ENCODE measurements around the gene NMRK1. TPM values are rescaled to one million over a fixed set of nuclear protein-coding genes. Genes with fewer than 3 reads are reported as not detected.

NMRK1 gene
- total and polyA plus RNA-seq, 7 donors: 10.6 to 33.1 (median 23.3) TPM

DNA sequence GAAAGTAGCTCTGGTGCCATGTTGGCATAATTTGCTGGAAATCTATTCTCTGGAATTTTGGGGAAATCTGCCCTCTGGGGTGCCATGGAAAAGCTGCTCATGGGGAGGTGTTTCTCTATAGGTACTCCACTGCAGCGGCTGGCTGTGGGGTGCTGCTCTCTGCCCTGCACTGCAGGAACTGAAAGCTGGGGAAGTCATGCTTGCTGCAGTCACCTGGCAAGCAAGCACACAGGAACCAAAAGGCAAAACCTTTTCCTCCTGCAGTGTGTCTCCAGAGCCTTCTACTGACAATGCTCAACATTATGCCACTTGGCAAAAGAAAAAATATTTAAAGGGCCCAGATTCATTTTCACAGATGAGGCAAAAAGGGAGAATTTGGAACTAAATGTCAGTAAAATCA lies 34.1 kb downstream of the NMRK1 start:
- Histone ChIP-seq H3K27me3 (ENCODE audit: insufficient read depth in 3 of 3, low read length in 2 of 3) (no peaks in the 10 kb centered on the region), H3K4me1 (no peaks in the 10 kb centered on the region), H3K9me3 (no peaks in the 10 kb centered on the region), H3K27ac (no peak overlapping the region), H3K4me3 (no peak overlapping the region), H3K36me3 (ENCODE audit: insufficient read depth in 1 of 2, low read depth in 1 of 2) (no peaks in the 10 kb centered on the region)
- 82 to 100% (median 85%) methylated on average over 1 of the region's 1 CpG for WGBS, 3 donors
- ATAC-seq (no peak), DNase-seq (no peak)
- TF ChIP-seq, protein P1, sequence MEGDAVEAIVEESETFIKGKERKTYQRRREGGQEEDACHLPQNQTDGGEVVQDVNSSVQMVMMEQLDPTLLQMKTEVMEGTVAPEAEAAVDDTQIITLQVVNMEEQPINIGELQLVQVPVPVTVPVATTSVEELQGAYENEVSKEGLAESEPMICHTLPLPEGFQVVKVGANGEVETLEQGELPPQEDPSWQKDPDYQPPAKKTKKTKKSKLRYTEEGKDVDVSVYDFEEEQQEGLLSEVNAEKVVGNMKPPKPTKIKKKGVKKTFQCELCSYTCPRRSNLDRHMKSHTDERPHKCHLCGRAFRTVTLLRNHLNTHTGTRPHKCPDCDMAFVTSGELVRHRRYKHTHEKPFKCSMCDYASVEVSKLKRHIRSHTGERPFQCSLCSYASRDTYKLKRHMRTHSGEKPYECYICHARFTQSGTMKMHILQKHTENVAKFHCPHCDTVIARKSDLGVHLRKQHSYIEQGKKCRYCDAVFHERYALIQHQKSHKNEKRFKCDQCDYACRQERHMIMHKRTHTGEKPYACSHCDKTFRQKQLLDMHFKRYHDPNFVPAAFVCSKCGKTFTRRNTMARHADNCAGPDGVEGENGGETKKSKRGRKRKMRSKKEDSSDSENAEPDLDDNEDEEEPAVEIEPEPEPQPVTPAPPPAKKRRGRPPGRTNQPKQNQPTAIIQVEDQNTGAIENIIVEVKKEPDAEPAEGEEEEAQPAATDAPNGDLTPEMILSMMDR (IDR thresholded peaks at IDR 0.05): no peak
- intact Hi-C loops (cut with DNase I): no loop called here

DNA sequence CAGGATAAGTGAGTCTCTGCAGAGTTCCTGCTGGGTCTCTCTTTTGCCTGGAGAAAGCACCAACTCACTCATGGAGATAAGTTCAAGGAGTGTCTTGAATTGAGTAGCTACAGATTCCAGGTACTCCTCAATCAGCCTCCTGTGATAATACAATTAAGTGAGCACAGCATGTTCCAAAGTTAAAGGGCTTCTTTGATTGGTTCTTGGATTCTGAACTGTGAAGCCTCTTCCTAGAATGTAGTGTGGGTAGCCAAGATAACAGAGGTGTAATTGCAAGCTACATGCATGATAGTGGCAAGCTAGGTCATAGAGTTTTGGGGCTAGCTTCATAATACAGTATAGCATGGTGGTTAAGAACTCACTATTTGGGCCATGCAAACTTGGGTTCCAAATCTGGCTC lies 36.7 kb downstream of the NMRK1 start:
- Histone ChIP-seq H3K36me3 (ENCODE audit: insufficient read depth in 1 of 2, low read depth in 1 of 2) (no peaks in the 10 kb centered on the region), H3K27me3 (ENCODE audit: insufficient read depth in 3 of 3, low read length in 2 of 3) (no peaks in the 10 kb centered on the region), H3K9me3 (no peaks in the 10 kb centered on the region), H3K4me3 (no peak overlapping the region), H3K27ac (no peak overlapping the region), H3K4me1 (no peaks in the 10 kb centered on the region)
- TF ChIP-seq, protein P1 (IDR thresholded peaks at IDR 0.05): no peak
- ATAC-seq (no peak), DNase-seq (no peak)
- intact Hi-C loops (cut with DNase I): no loop called here

DNA sequence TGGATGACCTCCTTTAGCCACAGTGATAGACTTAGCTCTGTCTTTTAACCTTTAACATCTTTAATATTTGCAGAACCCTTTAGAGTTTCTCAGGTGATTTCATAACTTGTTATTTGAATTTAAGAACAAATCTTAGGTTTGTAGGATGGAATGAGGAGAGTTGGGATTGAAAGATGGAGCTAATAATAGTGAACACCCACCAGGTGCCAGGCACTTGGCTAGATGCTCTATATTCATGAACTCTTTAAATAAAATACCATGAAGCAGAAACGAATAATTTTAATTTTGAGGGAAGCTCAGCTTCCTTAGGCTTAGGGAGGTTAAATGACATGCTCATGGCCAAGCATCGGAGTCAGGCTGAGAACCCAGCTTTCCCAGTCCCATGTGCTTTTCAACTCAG lies 40.4 kb downstream of the NMRK1 start:
- DNase-seq (no peak), ATAC-seq (no peak)
- 42 to 44% (median 44%) methylated on average over 2 of the region's 2 CpGs for WGBS, 3 donors
- H3K4me1 ChIP-seq: no peaks in the 10 kb centered on the region
- no peak overlapping the region for H3K27ac ChIP-seq
- intact Hi-C loops (cut with DNase I): no loop called here
- no peaks in the 10 kb centered on the region for H3K27me3 ChIP-seq (ENCODE audit: insufficient read depth in 3 of 3, low read length in 2 of 3)
- no peaks in the 10 kb centered on the region for H3K36me3 ChIP-seq (ENCODE audit: insufficient read depth in 1 of 2, low read depth in 1 of 2)
- TF ChIP-seq, protein P1 (IDR thresholded peaks at IDR 0.05): no peak
- H3K9me3 ChIP-seq: no peaks in the 10 kb centered on the region
- H3K4me3 ChIP-seq: no peak overlapping the region

DNA sequence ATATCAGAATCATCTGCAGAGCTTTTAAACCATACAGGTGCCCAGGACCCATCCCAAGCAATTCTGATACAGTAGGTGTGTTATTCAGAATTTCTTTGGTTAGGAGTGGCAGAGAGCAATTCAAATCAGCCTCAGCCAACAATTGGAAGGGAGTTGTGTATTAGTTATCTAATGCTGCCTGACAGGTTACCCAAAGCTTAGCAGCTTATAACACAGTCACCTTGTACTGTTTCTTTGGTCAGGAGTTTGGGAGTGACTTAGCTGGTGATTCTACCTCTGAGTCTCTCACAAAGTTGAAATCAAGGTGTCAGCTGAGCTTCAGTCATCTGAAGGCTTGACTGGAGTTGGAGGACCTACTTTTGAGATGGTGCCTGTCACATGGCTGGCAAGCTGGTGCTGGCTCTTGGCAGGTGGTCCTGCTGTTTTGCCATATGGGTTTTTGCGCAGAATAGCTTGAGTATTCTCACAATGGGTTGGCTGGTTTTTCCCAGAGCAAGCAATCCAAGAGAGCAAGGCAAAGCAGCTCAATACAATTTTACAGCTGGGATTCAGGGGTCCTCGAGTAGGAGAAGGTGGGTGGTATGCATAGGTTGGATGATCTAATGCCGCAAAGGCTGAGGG lies 41.1 kb downstream of the NMRK1 start:
- H3K9me3 ChIP-seq: no peaks in the 10 kb centered on the region
- no peak for ATAC-seq
- H3K36me3 ChIP-seq (ENCODE audit: insufficient read depth in 1 of 2, low read depth in 1 of 2): no peaks in the 10 kb centered on the region
- intact Hi-C loops (cut with DNase I): no loop called here
- no peak for DNase-seq
- 83 to 89% (median 84%) methylated on average over 3 of the region's 3 CpGs for WGBS, 3 donors
- TF ChIP-seq, protein P1 (IDR thresholded peaks at IDR 0.05): no peak
- no peak overlapping the region for H3K4me3 ChIP-seq
- no peaks in the 10 kb centered on the region for H3K27me3 ChIP-seq (ENCODE audit: insufficient read depth in 3 of 3, low read length in 2 of 3)
- no peak overlapping the region for H3K27ac ChIP-seq
- no peaks in the 10 kb centered on the region for H3K4me1 ChIP-seq

DNA sequence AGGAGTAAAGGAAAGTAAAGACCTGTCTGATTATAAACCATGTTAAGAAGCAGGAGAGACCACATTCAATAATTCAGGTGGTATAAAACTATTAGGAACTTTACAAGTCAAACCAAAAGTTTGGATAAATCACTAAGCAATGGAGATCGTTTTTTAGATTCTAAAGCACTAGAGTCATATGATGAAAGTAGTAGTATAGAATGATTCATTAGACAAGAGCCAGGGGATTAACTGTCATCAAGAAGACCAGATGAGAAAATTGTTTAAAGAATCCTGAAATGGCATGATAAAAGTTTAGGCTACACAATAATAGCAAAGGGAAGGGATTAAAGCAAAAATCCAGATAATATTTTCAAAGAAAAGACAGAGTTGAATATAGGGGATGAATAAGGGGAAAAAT lies 46.9 kb downstream of the NMRK1 start:
- WGBS, 3 donors: 61 to 76% (median 69%) methylated on average over 1 of the region's 1 CpG

More for the DNA sequence above, 46.9 kb downstream of the NMRK1 start:
- TF ChIP-seq, protein P1 (IDR thresholded peaks at IDR 0.05): no peak
- ATAC-seq (no peak), DNase-seq (no peak)
- no peaks in the 10 kb centered on the region for H3K9me3 ChIP-seq
- H3K27me3 ChIP-seq (ENCODE audit: insufficient read depth in 3 of 3, low read length in 2 of 3): no peaks in the 10 kb centered on the region
- H3K27ac ChIP-seq: no peak overlapping the region
- no peaks in the 10 kb centered on the region for H3K4me1 ChIP-seq
- intact Hi-C loops (cut with DNase I): no loop called here
- H3K36me3 ChIP-seq (ENCODE audit: insufficient read depth in 1 of 2, low read depth in 1 of 2): no peaks in the 10 kb centered on the region
- H3K4me3 ChIP-seq: no peak overlapping the region

All from psoas muscle (tissue), 8 donors.